Rectal smooth muscle tissue (tissue), 1 donor: ENCODE measurements around the gene SH3RF3.
A peak's percentile ranks its signal among the peaks of the same experiment; 100 is the strongest.

Experiments used
- H3K27ac ChIP-seq: one replicate; pipeline ENCODE4 v1.7.0; 2013; ENCODE audit warnings: low read depth, low read length, inconsistent platforms
- H3K27me3 ChIP-seq: one replicate; pipeline ENCODE4 v1.7.0; 2013; ENCODE audit warnings: low read length; ENCODE audit not compliant: control insufficient read depth, insufficient read depth
- H3K36me3 ChIP-seq: one replicate; pipeline ENCODE4 v1.7.0; 2013; ENCODE audit warnings: low read length; ENCODE audit not compliant: control insufficient read depth, insufficient read depth
- H3K4me1 ChIP-seq: one replicate; pipeline ENCODE4 v1.7.0; 2013; ENCODE audit warnings: low read length; ENCODE audit not compliant: control insufficient read depth, insufficient read depth
- H3K4me3 ChIP-seq: one replicate; pipeline ENCODE4 v1.7.0; 2013; ENCODE audit warnings: low read length
- H3K9ac ChIP-seq: one replicate; pipeline ENCODE4 v1.7.0; 2013; ENCODE audit warnings: low read length

The SH3RF3 gene

DNA sequence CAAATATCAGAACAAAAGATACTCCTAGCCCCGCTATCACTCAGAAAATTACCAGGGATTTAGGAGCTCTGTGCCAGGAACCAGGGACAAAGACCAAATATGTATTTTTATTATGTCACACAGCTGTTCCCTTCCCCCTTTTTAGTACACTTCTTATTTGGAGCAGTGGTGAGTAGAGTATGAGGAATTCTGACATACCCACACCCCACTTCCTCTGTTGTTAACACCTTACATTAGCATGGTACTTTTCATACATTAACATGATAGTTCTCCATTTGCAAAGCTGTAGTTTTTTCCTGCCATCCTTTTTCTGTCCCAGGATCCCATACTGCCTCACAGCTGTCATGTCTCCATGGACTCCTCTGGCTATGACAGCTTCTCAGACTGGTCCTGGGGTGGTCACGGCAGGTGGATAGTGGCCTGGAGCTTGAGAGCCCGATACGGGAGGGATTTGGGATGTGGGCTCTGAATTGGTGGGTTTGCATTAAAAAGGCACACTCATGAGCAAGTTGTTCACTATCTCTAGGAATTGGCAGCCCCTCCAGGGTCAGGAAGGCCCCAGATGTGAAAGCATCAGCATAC is 100.2 kb downstream of the SH3RF3 start:
- no peaks in the 10 kb centered on the region for H3K36me3 ChIP-seq
- no peaks in the 10 kb centered on the region for H3K4me1 ChIP-seq
- H3K27ac ChIP-seq = no peak overlapping the region
- H3K4me3 ChIP-seq = no peak overlapping the region
- no peak overlapping the region for H3K9ac ChIP-seq
- H3K27me3 ChIP-seq = no peaks in the 10 kb centered on the region

DNA sequence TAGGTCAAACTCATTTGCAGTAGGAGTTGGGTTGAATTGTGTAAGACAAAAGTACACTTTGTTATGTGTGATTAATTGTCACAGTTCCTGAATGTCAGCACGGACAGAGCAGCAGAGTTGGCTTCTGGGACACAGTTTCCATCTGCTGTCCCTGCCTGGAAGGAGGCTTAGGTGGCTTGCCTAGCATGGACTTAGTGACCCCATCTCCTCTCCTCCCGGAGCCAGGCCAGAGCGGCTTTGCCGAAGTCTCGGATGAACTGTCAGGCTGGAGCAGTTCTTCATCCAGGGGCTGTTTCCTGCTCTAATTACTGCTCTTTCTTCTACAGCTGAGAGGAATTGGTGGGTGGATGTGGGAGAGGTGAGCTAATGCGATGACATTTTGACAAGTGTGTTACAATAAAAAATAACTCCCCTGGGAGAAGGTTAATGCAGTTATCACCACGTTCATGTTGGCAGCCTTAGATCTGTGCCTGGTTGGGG is 102.0 kb downstream of the SH3RF3 start:
- Histone ChIP-seq H3K27me3 (no peaks in the 10 kb centered on the region), H3K27ac (no peak overlapping the region), H3K4me1 (no peaks in the 10 kb centered on the region), H3K4me3 (no peak overlapping the region), H3K9ac (no peak overlapping the region), H3K36me3 (no peaks in the 10 kb centered on the region)

DNA sequence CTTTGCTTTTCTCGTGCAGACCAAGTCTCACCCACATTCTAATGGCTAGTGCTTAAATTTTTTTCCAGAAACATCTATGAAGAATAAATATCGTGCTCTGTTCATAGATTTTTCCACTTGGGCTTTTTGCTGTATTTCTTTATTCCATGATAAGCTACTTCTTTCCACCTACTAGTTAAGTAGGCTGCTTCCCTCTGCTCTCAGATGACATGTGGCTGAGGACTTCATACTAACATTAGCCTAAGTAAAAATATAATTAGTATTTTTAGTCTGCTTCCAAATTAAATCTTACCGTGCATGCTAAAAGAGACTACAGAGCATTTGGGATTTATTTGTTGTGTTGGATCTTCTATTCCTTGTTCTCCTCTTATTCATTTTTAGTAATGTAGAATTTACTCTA is 102.4 kb downstream of the SH3RF3 start:
- H3K27me3 ChIP-seq = no peaks in the 10 kb centered on the region
- H3K4me1 ChIP-seq = no peaks in the 10 kb centered on the region
- no peaks in the 10 kb centered on the region for H3K36me3 ChIP-seq
- H3K9ac ChIP-seq = no peak overlapping the region
- H3K4me3 ChIP-seq = no peak overlapping the region
- no peak overlapping the region for H3K27ac ChIP-seq

DNA sequence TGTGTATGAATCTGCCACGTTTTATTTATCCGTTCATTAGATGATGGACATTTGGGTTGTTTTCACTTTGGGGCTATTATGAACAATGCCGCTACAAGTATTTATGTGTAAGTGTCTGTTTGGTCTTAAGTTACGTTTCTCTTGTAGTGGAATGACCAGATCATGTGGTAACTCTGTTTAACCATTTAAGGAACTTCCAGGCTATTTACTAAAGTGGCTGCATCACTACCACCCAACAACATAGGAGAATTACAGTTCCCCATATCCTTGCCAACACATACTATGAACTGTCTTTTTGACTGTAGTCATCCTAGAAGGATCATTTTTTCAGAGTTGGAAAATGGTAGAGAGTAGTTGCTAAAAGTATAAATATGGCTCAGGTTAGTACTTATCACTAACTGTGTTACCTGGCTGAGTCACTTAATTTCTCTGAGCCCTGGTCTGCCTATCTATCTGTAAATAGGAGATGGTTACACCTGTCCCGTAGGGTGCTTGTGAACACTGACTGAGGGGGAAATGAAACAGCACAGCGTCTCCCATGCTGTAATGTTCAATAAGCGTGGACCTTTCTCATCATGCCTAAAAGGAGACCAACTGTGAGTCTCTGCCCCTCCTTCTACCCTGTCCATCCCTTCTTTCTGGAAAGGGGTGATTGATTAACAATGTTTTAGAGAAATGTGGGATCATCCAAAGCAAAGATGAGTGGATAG is 103.1 kb downstream of the SH3RF3 start:
- no peak overlapping the region for H3K27ac ChIP-seq
- no peak overlapping the region for H3K4me3 ChIP-seq
- H3K36me3 ChIP-seq = no peaks in the 10 kb centered on the region
- H3K4me1 ChIP-seq = no peaks in the 10 kb centered on the region
- no peaks in the 10 kb centered on the region for H3K27me3 ChIP-seq
- no peak overlapping the region for H3K9ac ChIP-seq

DNA sequence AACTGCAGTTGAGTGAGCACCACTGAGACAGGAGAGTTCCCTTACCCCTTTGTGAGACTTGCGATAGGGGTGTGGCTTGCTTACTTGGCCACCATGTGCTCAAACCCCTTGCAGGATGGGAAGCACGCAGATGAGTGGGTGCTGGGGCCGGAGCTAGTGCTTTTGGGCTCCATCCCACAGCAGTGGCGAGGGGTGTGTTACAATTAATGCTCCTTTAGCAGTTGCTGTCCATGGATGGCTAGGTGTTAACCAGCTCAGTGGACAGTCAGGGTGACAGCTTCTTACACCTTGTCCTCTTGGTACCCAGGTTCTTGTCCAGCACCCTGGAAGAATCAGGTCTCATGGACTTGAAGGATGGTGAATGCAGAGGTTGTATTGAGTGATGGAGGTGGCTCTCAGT is 103.9 kb downstream of the SH3RF3 start:
- Histone ChIP-seq H3K27me3 (no peaks in the 10 kb centered on the region), H3K4me1 (no peaks in the 10 kb centered on the region), H3K27ac (no peak overlapping the region), H3K36me3 (no peaks in the 10 kb centered on the region), H3K4me3 (no peak overlapping the region), H3K9ac (no peak overlapping the region)

DNA sequence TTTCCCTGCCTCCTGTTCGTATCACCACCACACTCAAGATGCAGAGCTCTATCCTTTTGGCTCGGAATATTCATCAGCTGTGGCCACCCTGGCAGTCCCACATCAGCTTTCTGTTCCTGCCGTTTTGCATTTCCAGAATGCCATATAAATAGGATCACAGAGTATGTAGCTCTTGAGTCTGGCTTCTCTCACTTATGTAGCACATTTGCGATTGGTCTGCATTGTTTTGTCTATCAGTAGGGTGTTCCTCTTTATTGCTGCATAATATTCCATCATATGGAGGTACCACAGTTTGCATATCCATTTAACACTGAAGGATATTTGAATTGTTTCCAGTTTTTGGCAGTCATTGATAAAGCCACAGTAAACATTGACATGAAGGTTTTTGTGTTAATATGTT is 104.6 kb downstream of the SH3RF3 start:
- Histone ChIP-seq H3K4me1 (peaks cover 1% of the 10 kb centered on the region), H3K9ac (no peak overlapping the region), H3K27me3 (no peaks in the 10 kb centered on the region), H3K4me3 (no peak overlapping the region), H3K36me3 (no peaks in the 10 kb centered on the region), H3K27ac (no peak overlapping the region)

DNA sequence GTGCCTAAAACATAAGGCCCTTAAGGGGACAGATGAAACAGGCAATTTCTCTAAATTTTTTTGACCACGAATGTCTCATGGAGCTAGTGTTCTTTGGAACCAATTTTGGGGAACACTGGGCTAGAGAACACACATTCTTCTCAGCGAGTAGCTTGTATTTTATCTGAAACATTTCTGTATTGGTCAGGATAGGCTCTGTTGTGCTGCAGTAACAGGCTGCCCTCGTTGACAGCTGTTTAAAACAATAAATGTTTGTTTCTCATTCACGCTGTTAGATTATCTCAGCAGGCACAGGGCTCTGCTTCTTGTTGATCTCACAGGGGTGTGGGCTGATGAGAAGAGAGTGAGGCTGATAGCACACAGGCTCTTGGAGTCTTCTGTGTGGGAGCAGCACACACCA is 105.3 kb downstream of the SH3RF3 start:
- no peaks in the 10 kb centered on the region for H3K27me3 ChIP-seq
- no peak overlapping the region for H3K9ac ChIP-seq
- peaks cover 6% of the 10 kb centered on the region for H3K4me1 ChIP-seq
- H3K36me3 ChIP-seq = no peaks in the 10 kb centered on the region
- H3K4me3 ChIP-seq = no peak overlapping the region
- H3K27ac ChIP-seq = no peak overlapping the region

DNA sequence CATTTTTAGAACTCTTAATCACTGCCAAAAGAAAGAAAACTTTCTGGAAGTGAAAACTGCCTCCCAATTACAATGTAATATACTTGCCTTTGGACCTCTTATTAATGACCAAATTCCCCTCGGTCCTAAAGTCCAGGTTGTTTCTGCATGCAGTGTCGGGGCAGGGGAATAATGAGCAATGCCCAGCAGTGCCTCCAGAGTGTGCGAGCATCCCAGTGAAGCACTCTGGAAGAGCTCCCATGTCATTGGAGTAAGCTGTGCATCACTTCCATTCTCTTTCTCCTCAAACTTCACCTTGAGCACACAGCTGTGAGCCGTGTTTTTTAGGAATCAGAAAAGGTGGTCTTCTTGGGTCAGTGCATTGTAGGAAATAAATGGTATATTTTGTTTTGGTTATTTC is 107.1 kb downstream of the SH3RF3 start:
- no peak overlapping the region for H3K27ac ChIP-seq
- H3K27me3 ChIP-seq = no peaks in the 10 kb centered on the region
- H3K4me3 ChIP-seq = no peak overlapping the region
- H3K4me1 ChIP-seq = peaks cover 6% of the 10 kb centered on the region
- no peak overlapping the region for H3K9ac ChIP-seq
- no peaks in the 10 kb centered on the region for H3K36me3 ChIP-seq

DNA sequence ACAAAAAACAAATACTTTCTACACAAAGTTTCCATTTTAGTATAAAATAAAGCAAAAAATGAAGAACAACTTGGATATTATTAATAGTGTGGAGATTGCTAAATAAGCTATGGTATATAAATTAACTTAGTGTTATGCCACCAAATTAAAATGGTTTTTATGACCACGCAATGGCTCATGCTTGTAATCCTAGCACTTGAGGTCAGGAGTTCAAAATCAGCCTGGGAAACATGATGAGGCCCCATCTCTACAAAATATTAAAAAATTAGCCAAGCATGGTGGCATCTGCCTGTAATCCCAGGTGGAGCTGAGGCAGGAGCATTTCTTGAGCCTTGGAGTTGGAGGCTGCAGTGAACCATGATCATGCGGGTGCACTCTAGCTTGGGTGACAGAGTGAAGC is 108.8 kb downstream of the SH3RF3 start:
- H3K4me3 ChIP-seq = no peak overlapping the region
- H3K9ac ChIP-seq = no peak overlapping the region
- H3K27me3 ChIP-seq = no peaks in the 10 kb centered on the region
- peaks cover 17% of the 10 kb centered on the region for H3K4me1 ChIP-seq
- no peaks in the 10 kb centered on the region for H3K36me3 ChIP-seq
- H3K27ac ChIP-seq = no peak overlapping the region

DNA sequence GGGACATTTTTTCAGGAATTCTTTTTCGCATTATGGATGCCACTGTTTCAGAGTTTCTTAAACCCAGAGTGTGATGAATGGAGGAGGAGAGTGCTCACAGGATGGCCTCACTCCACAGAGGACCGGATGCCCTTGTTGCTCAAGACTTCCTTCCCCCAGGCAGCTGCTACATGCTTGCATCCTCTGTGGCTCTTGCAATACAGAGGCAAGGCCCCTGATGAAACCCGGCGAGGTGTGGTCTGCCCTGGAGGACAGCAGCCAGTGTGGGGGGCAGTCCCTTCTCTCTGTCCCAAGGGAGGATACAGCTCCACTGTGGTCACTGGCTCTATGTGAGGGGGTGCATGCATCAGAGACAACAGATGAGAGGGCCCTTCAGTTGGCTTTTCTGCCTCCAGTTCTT is 109.6 kb downstream of the SH3RF3 start:
- H3K9ac ChIP-seq = no peak overlapping the region
- H3K27me3 ChIP-seq = no peaks in the 10 kb centered on the region
- H3K4me3 ChIP-seq = no peak overlapping the region
- H3K27ac ChIP-seq = peak overlapping the region; percentile 36
- no peaks in the 10 kb centered on the region for H3K36me3 ChIP-seq
- peaks cover 25% of the 10 kb centered on the region for H3K4me1 ChIP-seq

DNA sequence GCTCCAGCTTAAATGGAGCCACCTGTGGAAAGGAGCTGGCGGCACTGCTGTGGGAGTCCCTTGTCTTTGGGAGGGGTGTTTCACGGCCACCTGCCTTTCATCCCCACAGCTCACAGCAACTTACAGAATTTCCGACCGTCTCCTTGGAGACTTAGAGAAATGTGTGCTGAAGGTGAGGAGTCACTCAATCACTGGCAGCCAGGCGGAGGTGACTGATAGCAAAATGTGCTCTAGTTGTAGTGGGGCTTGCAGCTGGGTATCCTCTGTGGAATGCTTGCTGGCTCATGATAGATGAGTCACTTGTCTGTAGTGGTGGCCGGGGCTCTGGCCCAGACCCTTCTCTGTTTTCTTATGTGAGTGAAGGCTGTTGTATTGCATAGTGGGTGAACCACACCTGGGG is 110.7 kb downstream of the SH3RF3 start:
- peaks cover 36% of the 10 kb centered on the region for H3K4me1 ChIP-seq

DNA sequence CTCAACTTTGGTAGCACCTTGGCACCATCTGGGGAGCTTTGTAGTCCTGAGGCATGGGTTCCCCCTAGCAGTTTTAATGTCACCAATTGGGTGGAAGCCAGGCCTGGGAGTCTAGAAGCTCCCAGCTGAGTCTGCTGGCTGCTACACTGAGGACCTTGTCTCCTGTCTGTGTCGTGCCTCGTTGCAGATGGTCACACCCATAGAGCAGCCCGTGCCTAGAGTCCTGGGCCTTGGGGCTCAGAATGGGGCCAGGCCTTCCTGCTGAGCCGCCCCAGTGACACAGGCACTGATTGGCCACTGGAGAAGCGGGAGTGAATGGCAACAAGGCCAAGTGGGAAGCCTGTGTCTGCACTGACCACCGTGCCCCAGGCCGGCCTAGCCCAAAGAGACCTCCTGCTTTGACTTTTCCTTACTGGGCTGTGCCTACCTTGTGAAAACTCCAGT is 113.2 kb downstream of the SH3RF3 start:
- Histone ChIP-seq H3K9ac (no peak overlapping the region), H3K4me1 (peaks cover 41% of the 10 kb centered on the region), H3K27ac (peak overlapping the region; percentile 84)

More for the DNA sequence above, 110.7 kb downstream of the SH3RF3 start:
- no peak overlapping the region for H3K4me3 ChIP-seq
- no peak overlapping the region for H3K9ac ChIP-seq
- no peaks in the 10 kb centered on the region for H3K27me3 ChIP-seq
- no peak overlapping the region for H3K27ac ChIP-seq
- H3K36me3 ChIP-seq = no peaks in the 10 kb centered on the region

More for the DNA sequence above, 113.2 kb downstream of the SH3RF3 start:
- H3K4me3 ChIP-seq = peak overlapping the region; percentile 12
- no peaks in the 10 kb centered on the region for H3K36me3 ChIP-seq
- H3K27me3 ChIP-seq = no peaks in the 10 kb centered on the region
